DOHH2 (cell line): ENCODE measurements around the gene DPYD.

Experiments used
- H3F3A ChIP-seq: fragments of 200-600 bp; sonication (generic), shearing (Covaris generic); 2 replicates; pipeline ENCODE4 v1.6.0; 2016; ENCODE audit warnings: antibody characterized with exemption, mild to moderate bottlenecking; ENCODE audit not compliant: control insufficient read depth, insufficient read depth
- H3K27ac ChIP-seq: fragments of 200-600 bp; sonication (generic); 2 replicates; pipeline ENCODE4 v1.5.1; 2014; ENCODE audit warnings: low read depth, mild to moderate bottlenecking, low read length, moderate library complexity
- H3K27me3 ChIP-seq: fragments of 200-600 bp; sonication (generic); 2 replicates; pipeline ENCODE4 v1.6.1; 2014; ENCODE audit warnings: mild to moderate bottlenecking, low read length, mixed read lengths; ENCODE audit not compliant: control insufficient read depth
- H3K36me3 ChIP-seq: fragments of 200-600 bp; sonication (generic); 2 replicates; pipeline ENCODE4 v1.6.1; 2014; ENCODE audit warnings: mild to moderate bottlenecking, low read length, moderate library complexity, mixed read lengths; ENCODE audit not compliant: control insufficient read depth
- H3K4me1 ChIP-seq: fragments of 200-600 bp; sonication (generic); 2 replicates; pipeline ENCODE4 v1.6.1; 2014; ENCODE audit warnings: mild to moderate bottlenecking, low read length, mixed read lengths; ENCODE audit not compliant: control insufficient read depth
- H3K4me2 ChIP-seq: fragments of 200-600 bp; sonication (generic); 2 replicates; pipeline ENCODE4 v1.6.0; 2014; ENCODE audit warnings: mild to moderate bottlenecking, low read length, moderate library complexity
- H3K4me3 ChIP-seq: fragments of 200-600 bp; sonication (generic); 2 replicates; pipeline ENCODE4 v1.5.1; 2014; ENCODE audit warnings: mild to moderate bottlenecking, low read length, mixed read lengths
- H3K79me2 ChIP-seq: fragments of 200-600 bp; sonication (generic); 2 replicates; pipeline ENCODE4 v1.6.1; 2014; ENCODE audit warnings: mild to moderate bottlenecking, low read length, mixed read lengths; ENCODE audit not compliant: control insufficient read depth
- H3K9me2 ChIP-seq: fragments of 200-600 bp; sonication (generic); replicated peaks from 2 replicates; pipeline ENCODE4 v1.6.1; 2014; ENCODE audit warnings: mild to moderate bottlenecking, low read length, mixed read lengths; ENCODE audit not compliant: control insufficient read depth
- H3K9me3 ChIP-seq: fragments of 200-600 bp; sonication (generic); 2 replicates; pipeline ENCODE4 v1.6.1; 2014; ENCODE audit warnings: antibody characterized with exemption, low read length, mixed read lengths; ENCODE audit not compliant: control insufficient read depth, insufficient read depth
- H4K20me1 ChIP-seq: fragments of 200-600 bp; sonication (generic); 2 replicates; pipeline ENCODE4 v1.6.0; 2014; ENCODE audit warnings: low read depth, mild to moderate bottlenecking, antibody characterized with exemption, low read length, moderate library complexity; ENCODE audit not compliant: control insufficient read depth, insufficient read depth
- CTCF ChIP-seq: fragments of 200-600 bp; sonication (generic); IDR thresholded peaks from one replicate; pipeline ENCODE4 v1.5.1; 2014; ENCODE audit warnings: antibody characterized with exemption, mild to moderate bottlenecking, low read depth, low read length; ENCODE audit not compliant: poor library complexity, severe bottlenecking
- EZH2phosphoT487 ChIP-seq: fragments of 200-600 bp; sonication (generic); IDR thresholded peaks from 2 replicates; pipeline ENCODE4 v1.6.1; 2017; ENCODE audit warnings: borderline replicate concordance, mild to moderate bottlenecking, antibody characterized with exemption, low read length, moderate library complexity, mixed read lengths

Gene DPYD

GRCh38 chr1:97844552-97845089, 76.2 kb downstream of the DPYD start:
- no peak overlapping the region for H3K4me2 ChIP-seq
- H3K4me1 ChIP-seq, result peaks cover 5% of the 10 kb centered on the region; the same call in 1 of the 2 replicates
- no peaks in the 10 kb centered on the region for H4K20me1 ChIP-seq
- H3K36me3 ChIP-seq, result no peaks in the 10 kb centered on the region
- H3K27me3 ChIP-seq, result no peaks in the 10 kb centered on the region
- H3K79me2 ChIP-seq, result no peaks in the 10 kb centered on the region
- H3K9me3 ChIP-seq, result peaks cover 7% of the 10 kb centered on the region
- no peaks in the 10 kb centered on the region for H3K9me2 ChIP-seq
- H3K4me3 ChIP-seq, result no peak overlapping the region
- H3K27ac ChIP-seq, result no peak overlapping the region
- H3F3A ChIP-seq, result no peaks in the 10 kb centered on the region
- TF ChIP-seq CTCF (no peak), EZH2phosphoT487 (no peak)

DNA sequence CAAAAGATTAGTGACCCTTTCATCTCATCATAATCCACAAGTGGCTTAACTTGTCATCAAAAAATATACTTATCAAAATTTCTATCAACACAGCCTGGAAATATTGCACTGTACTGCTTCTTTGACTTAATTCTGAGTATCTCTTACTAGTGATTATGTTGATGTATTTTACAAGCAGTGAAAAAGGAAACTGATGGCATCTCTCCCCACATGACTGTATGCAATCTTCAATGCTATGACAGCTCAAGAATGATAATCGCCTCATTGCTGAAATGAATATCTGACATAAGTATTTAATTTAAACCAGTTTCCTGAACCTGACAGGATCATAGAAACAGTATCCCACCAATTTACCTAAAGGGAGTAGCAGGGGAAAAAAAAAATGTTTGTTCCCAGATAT, 79.5 kb downstream of the DPYD start:
- Histone ChIP-seq H3K79me2 (no peaks in the 10 kb centered on the region), H3K9me2 (no peaks in the 10 kb centered on the region), H3F3A (no peaks in the 10 kb centered on the region), H4K20me1 (no peaks in the 10 kb centered on the region), H3K4me1 (no peaks in the 10 kb centered on the region), H3K4me2 (no peak overlapping the region), H3K36me3 (no peaks in the 10 kb centered on the region), H3K4me3 (no peak overlapping the region), H3K27me3 (no peaks in the 10 kb centered on the region), H3K9me3 (peaks cover 7% of the 10 kb centered on the region), H3K27ac (no peak overlapping the region)
- TF ChIP-seq EZH2phosphoT487 (no peak), CTCF (no peak)

DNA sequence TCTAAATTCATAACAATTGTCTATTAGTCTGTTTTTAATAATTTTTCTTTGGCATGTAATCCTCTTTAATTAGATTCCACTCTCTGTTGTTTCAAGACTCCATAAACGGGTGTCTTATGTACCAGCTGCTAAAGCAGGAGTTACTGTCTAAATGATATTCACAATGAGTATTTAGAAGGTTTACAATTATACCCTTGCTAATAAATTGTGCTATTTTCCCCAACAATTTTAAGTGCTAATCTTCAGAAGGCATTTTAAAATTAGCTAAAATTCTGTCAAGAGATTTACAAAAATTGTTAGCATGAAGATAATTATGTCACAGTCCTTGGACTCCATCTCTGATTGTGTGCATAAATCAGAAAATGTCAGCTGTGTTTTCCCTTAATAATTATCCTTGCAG, 83.7 kb downstream of the DPYD start:
- no peak for TF ChIP-seq EZH2phosphoT487
- TF ChIP-seq CTCF, result no peak
- Histone ChIP-seq H3K4me2 (no peak overlapping the region), H3K27ac (no peak overlapping the region), H3K4me3 (no peak overlapping the region), H3K4me1 (no peaks in the 10 kb centered on the region), H3F3A (no peaks in the 10 kb centered on the region), H3K9me2 (no peaks in the 10 kb centered on the region), H3K36me3 (no peaks in the 10 kb centered on the region), H3K27me3 (no peaks in the 10 kb centered on the region), H3K79me2 (no peaks in the 10 kb centered on the region), H3K9me3 (no peaks in the 10 kb centered on the region), H4K20me1 (no peaks in the 10 kb centered on the region)

GRCh38 chr1:97834899-97835298, 85.9 kb downstream of the DPYD start:
- H3K27me3 ChIP-seq, result no peaks in the 10 kb centered on the region
- no peak overlapping the region for H3K4me2 ChIP-seq
- no peak overlapping the region for H3K27ac ChIP-seq
- no peak for TF ChIP-seq CTCF
- no peak for TF ChIP-seq EZH2phosphoT487
- no peaks in the 10 kb centered on the region for H3K79me2 ChIP-seq
- H3K9me2 ChIP-seq, result no peaks in the 10 kb centered on the region
- no peaks in the 10 kb centered on the region for H4K20me1 ChIP-seq
- no peaks in the 10 kb centered on the region for H3K9me3 ChIP-seq
- no peaks in the 10 kb centered on the region for H3F3A ChIP-seq
- H3K4me3 ChIP-seq, result no peak overlapping the region
- H3K4me1 ChIP-seq, result no peaks in the 10 kb centered on the region
- no peaks in the 10 kb centered on the region for H3K36me3 ChIP-seq
